Spleen (tissue), 7 donors: ENCODE data around the gene NTNG1.

Experiments used
- CTCF ChIP-seq, 11 experiments: fragments of 200-600 bp in 7 of 11; fragments of 450-650 bp in 4 of 11; sonication (generic) in 4 of 11; IDR thresholded peaks in 8 of 11; conservative IDR thresholded peaks in 3 of 11; 1 replicate in 7 of 11; 2 replicates in 4 of 11; pipeline versions ENCODE4 v1.4.0 to v1.8.0; 2016 to 2021; ENCODE audit warnings: antibody characterized with exemption in 11 of 11, inconsistent platforms in 4 of 11, mild to moderate bottlenecking in 1 of 11
- POLR2A ChIP-seq, 3 donors: fragments of 450-650 bp; IDR thresholded peaks; one replicate each; pipeline ENCODE4 v1.5.1; 2017; ENCODE audit warnings: antibody characterized with exemption in 3 of 3, mild to moderate bottlenecking in 1 of 3
- POLR2AphosphoS5 ChIP-seq, 3 donors: sonication (generic); formaldehyde crosslinking; IDR thresholded peaks; one replicate each; pipeline ENCODE4 v1.5.1; 2017; ENCODE audit warnings: antibody characterized with exemption in 3 of 3
- donor health status: DM: no; HTN: no; CAD: no; lungs with moderate emphysema.
- donor health status: DM: no; HTN: no; CAD: no.
- donor health status: DM: no; HTN: no; CAD: no.

DNA sequence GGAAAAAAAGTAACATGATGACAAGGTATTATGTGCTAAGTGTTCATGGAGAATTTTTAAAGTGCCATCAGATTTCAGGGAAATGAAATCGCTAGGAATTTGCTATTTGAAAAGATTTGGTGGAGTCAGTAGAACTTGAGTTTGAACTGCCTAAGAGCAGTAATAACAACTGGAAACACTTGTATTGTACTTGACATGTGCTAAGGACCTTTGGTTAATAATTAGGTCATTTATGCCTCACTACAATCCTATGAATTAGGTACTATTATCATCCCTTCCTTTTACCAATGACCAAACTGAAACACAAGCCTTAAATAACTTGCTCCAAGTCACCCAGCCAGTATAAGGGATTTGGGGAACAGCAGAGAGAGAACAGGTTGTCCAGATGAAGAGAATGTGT lies 133.4 kb downstream of the NTNG1 start:
- no peak for TF ChIP-seq CTCF (IDR thresholded peaks at IDR 0.05 in 8 of 11, conservative IDR thresholded peaks at IDR 0.05 in 3 of 11)
- no peak for TF ChIP-seq POLR2A (IDR thresholded peaks at IDR 0.05)
- no peak for TF ChIP-seq POLR2AphosphoS5 (IDR thresholded peaks at IDR 0.05)
